Activated CD4-positive, alpha-beta T cell treated with anti-CD3 and anti-CD28 coated beads, Interleukin-2, amount 10 ng/mL, durations not matched to agents 24 days and 14 days (primary cell): ENCODE measurements around the gene TMEM44. TPM values are rescaled to one million over a fixed set of nuclear protein-coding genes. Genes with fewer than 3 reads are reported as not detected.

Source experiments
- DNase-seq: peaks from one replicate; pipeline ENCODE4 v3.0.0; 2022
- H3K27ac Mint-ChIP-seq: one replicate; pipeline ENCODE4 v1.8.0; 2022; ENCODE audit warnings: mild to moderate bottlenecking, mixed read lengths
- H3K27me3 Mint-ChIP-seq: one replicate; pipeline ENCODE4 v1.8.0; 2022; ENCODE audit warnings: mixed read lengths
- H3K36me3 Mint-ChIP-seq: one replicate; pipeline ENCODE4 v1.8.0; 2022; ENCODE audit warnings: low read depth, mild to moderate bottlenecking, mixed read lengths
- H3K4me1 Mint-ChIP-seq: one replicate; pipeline ENCODE4 v1.8.0; 2021; ENCODE audit warnings: mixed read lengths
- H3K4me3 Mint-ChIP-seq: one replicate; pipeline ENCODE4 v1.8.0; 2022; ENCODE audit warnings: mild to moderate bottlenecking, moderate library complexity, mixed read lengths
- H3K9me3 Mint-ChIP-seq: one replicate; pipeline ENCODE4 v1.8.0; 2021; ENCODE audit warnings: mixed read lengths
- intact Hi-C: fragments of 100-400 bp; cut with micrococcal nuclease; formaldehyde crosslinking; loops from one replicate; pipeline ENCODE4 v1.15.1; 2023
- total RNA-seq: library from RNA; stranded (reverse); gene quantifications from 2 replicates; pipeline ENCODE4 v1.2.3, GENCODE V29; 2022

The TMEM44 gene, protein sequence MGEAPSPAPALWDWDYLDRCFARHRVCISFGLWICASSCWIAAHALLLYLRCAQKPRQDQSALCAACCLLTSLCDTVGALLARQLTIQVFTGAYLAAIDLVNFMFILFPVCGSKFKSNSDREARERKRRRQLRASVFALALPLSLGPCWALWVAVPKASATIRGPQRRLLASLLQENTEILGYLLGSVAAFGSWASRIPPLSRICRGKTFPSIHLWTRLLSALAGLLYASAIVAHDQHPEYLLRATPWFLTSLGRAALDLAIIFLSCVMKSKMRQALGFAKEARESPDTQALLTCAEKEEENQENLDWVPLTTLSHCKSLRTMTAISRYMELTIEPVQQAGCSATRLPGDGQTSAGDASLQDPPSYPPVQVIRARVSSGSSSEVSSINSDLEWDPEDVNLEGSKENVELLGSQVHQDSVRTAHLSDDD
- 2.4 and 2.8 TPM in 2 replicates for total RNA-seq

DNA sequence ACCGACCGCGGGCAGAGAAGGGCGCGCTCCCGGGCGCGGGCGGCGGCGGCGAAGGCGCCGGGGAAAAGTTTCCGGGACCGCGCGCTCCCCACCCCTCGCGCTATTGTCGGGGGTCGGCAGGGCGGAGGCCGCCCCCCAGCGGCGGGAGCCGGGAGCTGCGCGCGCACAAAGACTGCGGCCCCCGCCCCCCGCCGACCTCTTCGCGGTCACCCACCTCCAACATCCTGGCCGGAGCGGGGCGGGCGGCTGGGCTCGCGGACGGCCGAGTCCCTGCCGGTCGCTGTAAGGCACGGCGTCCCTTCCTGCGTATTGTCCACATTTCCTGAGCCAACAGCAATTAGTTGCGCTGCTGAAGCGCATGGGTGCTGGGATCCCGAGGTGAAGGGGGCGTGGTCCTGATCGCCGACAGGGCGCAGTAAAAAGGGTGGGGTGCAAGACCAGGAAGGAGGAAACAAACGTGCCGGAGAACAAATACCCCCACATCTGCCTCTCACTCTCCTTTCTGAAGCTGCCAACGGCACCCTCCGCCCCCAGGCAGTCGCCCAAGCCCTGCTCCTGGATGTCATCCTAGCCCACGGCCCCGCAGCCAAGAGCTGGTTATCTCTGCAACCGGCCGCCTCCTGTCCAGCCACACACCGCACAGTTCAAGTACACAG lies at the start of gene TMEM44:
Gene TMEM44, minus strand, starts transcription at position 71 of the 656 bp plus-strand sequence. CDS start 204 bp downstream, outside the sequence.
- DNase-seq = peak; percentile 87
- Mint-ChIP-seq H3K27me3 (no peaks in the 10 kb centered on the region), H3K27ac (peak within 1 kb of the TSS; percentile 45), H3K36me3 (peaks cover 1% of the 10 kb centered on the region), H3K4me1 (peaks cover 5% of the 10 kb centered on the region), H3K9me3 (no peaks in the 10 kb centered on the region), H3K4me3 (peak within 1 kb of the TSS; percentile 88)
- intact Hi-C loops = no loop called here

DNA sequence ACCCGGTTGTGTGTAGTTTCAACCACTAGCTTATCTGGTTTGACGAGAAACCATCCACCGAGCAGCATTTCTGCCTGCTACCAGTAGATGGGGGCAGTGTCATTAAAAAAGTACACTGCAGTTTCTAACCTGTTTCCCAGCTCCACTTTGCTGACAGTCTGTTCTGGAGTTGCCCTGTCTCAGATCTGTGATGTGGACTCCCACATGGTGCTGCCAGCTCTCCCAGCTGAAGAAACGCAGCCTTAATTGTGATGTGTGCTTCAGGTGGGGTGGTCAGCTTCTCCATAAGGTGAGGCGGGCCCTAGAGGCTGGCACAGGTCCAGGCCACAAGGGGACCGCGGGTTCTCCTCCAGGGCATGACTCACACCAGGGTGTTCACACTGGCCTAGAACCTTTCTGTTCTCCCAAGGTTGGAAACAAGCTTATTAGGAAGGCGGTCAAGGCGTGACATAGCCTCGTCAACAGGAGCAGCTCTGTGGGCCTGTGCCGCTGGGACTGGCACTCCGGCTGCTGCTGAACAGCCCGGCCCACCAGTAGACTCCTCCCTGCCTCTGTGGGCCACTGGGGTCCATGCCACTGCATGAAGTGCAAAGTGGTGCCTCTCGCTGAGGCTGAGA lies 49.6 kb upstream of the TMEM44 start:
- no peaks in the 10 kb centered on the region for H3K9me3 Mint-ChIP-seq
- DNase-seq = peak; percentile 91
- intact Hi-C loops = loop anchor here (1.0 to 10.0 kb wide), 4 partner anchors 222 to 839 kb away; no protein-coding TSS in a partner anchor
- H3K36me3 Mint-ChIP-seq = no peaks in the 10 kb centered on the region
- peaks cover 37% of the 10 kb centered on the region for H3K4me1 Mint-ChIP-seq
- peaks cover 34% of the 10 kb centered on the region for H3K27me3 Mint-ChIP-seq
- no peak overlapping the region for H3K27ac Mint-ChIP-seq
- H3K4me3 Mint-ChIP-seq = no peak overlapping the region

DNA sequence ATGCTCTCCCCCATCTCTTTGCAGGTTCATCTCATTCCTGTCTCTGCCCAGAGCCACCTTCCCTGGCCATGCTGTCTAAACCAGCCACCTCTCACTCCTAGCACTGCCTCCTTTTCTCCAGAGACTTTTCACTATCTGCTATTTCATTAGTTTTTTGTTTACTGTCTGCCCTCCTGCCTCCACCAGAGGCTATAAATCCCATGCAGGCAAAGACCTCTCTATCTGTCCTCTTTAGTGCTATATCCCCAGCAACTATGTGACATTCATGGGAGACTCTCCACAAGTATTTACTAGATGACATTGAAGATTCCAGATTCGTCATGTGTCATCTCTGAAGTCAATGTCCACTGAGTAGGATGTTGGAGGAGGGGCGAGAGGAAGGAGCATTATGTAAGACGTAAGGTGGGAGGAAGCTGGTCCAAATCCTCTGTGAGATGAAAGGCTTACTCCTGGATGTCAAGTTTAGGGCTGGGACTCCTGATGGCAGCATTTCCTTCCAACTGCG lies 49.0 kb upstream of the TMEM44 start:
- H3K36me3 Mint-ChIP-seq = no peaks in the 10 kb centered on the region
- H3K27me3 Mint-ChIP-seq = peaks cover 32% of the 10 kb centered on the region
- intact Hi-C loops = loop anchor here (1.0 to 10.0 kb wide), 4 partner anchors 223 to 840 kb away; no protein-coding TSS in a partner anchor
- DNase-seq = no peak
- no peak overlapping the region for H3K4me3 Mint-ChIP-seq
- peaks cover 35% of the 10 kb centered on the region for H3K4me1 Mint-ChIP-seq
- no peaks in the 10 kb centered on the region for H3K9me3 Mint-ChIP-seq
- H3K27ac Mint-ChIP-seq = peak overlapping the region; percentile 7

DNA sequence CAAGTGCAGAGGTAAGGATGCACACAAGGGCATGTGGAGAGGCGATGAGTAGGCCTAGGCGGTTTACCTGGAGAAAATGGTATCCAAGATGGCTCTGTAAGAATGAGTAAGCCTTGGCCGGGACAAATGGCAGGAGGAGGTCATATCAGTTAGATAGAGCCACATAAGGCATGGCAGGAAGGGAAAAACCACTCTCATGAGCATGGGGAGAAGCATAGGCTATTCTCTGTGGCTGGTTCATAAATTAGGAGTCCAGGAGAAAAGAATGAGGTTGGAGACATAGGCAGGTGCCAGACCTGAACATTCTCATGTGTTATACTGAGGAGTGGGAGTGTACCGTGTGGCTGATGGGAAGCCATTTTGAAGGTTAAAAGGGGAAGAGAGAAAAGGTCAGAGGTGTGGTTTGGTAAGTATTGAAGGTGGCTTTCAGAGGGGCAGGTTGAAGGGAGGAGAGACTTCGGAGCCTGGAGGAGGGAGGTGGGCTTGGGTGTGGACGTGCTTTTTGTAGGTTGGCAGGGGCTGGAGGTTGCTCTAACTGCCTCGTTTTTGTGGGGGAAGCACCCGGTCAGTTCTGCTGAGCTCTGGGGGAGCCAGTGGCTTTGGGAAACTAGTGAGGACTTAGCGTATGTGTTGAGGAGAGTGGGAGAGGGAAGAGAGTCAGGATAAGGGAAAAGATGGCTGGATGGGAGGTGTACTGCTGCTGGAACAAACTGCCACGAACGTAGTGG lies 47.8 kb upstream of the TMEM44 start:
- intact Hi-C loops = loop anchor here (5.0 to 10.0 kb wide), 2 partner anchors 224 to 841 kb away; no protein-coding TSS in a partner anchor
- no peaks in the 10 kb centered on the region for H3K9me3 Mint-ChIP-seq
- H3K4me3 Mint-ChIP-seq = no peak overlapping the region
- no peaks in the 10 kb centered on the region for H3K36me3 Mint-ChIP-seq
- peaks cover 38% of the 10 kb centered on the region for H3K4me1 Mint-ChIP-seq
- no peak overlapping the region for H3K27ac Mint-ChIP-seq
- peaks cover 28% of the 10 kb centered on the region for H3K27me3 Mint-ChIP-seq
- DNase-seq = no peak

DNA sequence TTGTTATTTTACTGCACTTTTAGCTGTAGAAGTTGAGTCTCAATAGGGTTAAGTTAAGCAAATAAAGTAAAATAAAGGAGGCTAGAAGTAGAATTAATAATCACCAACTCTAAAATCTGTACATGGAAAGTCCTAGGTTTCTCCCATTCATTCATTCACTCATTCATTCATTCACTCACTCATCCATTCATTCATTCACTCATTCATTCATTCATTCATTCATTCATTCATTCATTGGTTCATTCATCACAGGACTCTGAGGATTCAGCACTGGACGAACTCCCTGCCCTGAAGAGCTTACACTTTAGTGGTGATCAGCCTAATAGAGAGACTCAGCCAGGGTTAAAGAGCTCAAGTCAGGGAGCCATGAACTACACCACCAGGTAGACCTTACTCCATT lies 43.3 kb upstream of the TMEM44 start:
- Mint-ChIP-seq H3K27ac (no peak overlapping the region), H3K27me3 (peaks cover 7% of the 10 kb centered on the region), H3K9me3 (no peaks in the 10 kb centered on the region), H3K36me3 (no peaks in the 10 kb centered on the region), H3K4me3 (peak overlapping the region; percentile 52), H3K4me1 (peaks cover 34% of the 10 kb centered on the region)
- intact Hi-C loops = no loop called here
- DNase-seq = no peak

DNA sequence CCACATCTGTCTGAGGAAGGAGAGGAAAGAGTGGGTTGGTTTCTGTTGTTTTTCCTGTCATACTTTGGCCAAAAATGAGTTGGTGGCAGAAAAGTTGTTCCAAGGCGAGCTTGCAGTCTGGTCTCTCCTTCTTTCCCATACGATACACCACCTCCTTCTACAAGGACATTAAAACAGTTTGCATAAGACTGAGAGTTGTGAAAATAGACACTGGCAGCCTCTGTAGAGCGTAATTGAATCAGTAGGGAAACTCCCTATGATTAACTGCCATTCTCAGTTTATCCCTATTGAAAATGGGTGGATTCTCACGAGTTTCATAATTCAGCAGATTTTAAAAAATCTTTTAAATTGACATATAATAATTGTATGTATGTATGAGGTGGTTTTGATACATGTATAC lies 42.5 kb upstream of the TMEM44 start:
- Mint-ChIP-seq H3K27me3 (peaks cover 2% of the 10 kb centered on the region), H3K36me3 (no peaks in the 10 kb centered on the region), H3K4me3 (peak overlapping the region; percentile 34), H3K27ac (peak overlapping the region; percentile 80), H3K9me3 (no peaks in the 10 kb centered on the region), H3K4me1 (peaks cover 35% of the 10 kb centered on the region)
- intact Hi-C loops = loop anchor here (1.0 kb wide), 1 partner anchor 10 kb away; the partner anchor contains the start of gene FAM43A
- no peak for DNase-seq

DNA sequence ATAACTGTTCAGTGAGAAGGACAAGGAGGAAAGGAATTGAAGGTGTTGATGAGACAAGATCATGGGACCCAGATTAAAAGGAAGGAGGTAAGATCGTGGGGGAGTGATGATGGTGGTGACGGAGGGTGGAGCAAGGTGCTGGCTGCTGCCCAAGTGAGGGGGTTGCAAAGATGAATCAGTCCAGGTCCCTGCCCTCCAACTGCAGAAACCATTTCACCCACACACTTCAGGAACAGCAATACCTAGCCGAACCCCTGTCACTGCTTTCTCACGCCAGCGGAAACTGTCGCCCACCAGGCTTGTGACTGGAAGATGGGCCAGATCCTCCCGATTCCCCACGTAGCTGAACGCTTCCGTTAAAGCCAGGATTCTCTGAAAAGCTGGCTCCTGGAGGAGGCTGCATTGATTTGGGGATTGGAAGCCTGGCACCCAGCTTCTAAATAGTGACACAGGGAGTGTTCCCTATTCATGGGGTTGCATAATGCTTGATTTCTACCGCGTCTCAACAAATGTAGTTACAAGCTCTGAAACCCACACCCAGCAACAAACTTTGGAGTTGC lies 41.9 kb upstream of the TMEM44 start:
- peak; percentile 64 for DNase-seq
- intact Hi-C loops = loop anchor here (1.0 kb wide), 1 partner anchor 10 kb away; the partner anchor contains the start of gene FAM43A
- peaks cover 2% of the 10 kb centered on the region for H3K27me3 Mint-ChIP-seq
- H3K9me3 Mint-ChIP-seq = no peaks in the 10 kb centered on the region
- peak overlapping the region; percentile 80 for H3K27ac Mint-ChIP-seq
- peaks cover 37% of the 10 kb centered on the region for H3K4me1 Mint-ChIP-seq
- peak overlapping the region; percentile 64 for H3K4me3 Mint-ChIP-seq
- H3K36me3 Mint-ChIP-seq = no peaks in the 10 kb centered on the region

DNA sequence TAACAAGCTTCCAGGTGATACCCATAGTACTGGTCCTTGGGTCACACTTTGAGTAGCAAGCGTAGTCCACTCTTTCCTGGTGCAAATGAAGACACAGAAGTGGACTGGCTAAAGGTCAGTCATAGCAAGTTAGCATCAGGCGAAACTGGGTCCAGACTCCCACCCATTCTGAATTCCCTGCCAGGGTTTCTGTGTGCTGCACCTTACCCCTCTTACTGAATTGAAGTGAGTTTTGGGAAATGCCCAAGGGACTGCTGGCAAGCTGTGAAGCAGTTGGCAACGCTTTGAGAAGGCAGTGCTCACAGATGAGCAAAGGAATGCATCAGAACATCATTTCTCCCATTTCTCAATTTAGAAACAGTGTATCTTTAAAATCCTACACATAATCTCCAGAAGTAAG lies 40.5 kb upstream of the TMEM44 start:
- Mint-ChIP-seq H3K4me3 (no peak overlapping the region), H3K9me3 (no peaks in the 10 kb centered on the region), H3K4me1 (peaks cover 42% of the 10 kb centered on the region), H3K27me3 (no peaks in the 10 kb centered on the region), H3K27ac (no peak overlapping the region), H3K36me3 (peaks cover 9% of the 10 kb centered on the region)
- intact Hi-C loops = loop anchor here (2.0 to 5.0 kb wide), 3 partner anchors 187 to 869 kb away; partner anchors contain the start of genes ACAP2, ATP13A3 and PPP1R2
- DNase-seq = no peak

DNA sequence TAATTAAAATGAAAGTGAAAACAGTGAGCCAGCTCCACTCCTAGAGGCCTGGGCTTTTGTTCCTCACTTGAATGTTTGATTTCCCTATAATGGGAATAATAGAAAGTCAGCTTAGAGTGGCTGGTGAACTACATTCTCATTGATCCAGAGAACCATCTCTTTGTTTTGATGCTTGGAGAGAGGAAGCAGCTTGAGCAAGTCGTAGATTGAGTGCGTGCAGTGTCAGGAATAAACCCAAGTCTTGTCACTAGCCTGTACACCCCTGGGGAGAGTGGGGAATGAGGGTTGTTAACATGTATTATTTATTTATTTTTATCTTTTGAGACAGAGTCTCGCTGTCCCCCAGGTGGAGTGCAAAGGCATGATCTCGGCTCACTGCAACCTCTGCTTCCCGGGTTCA lies 39.7 kb upstream of the TMEM44 start:
- peaks cover 45% of the 10 kb centered on the region for H3K4me1 Mint-ChIP-seq
- peaks cover 14% of the 10 kb centered on the region for H3K36me3 Mint-ChIP-seq
- intact Hi-C loops = loop anchor here (1.0 to 5.0 kb wide), 5 partner anchors 19 to 869 kb away; partner anchors contain the start of genes ACAP2, ATP13A3 and PPP1R2
- peak overlapping the region; percentile 74 for H3K27ac Mint-ChIP-seq
- peak overlapping the region; percentile 99 for H3K4me3 Mint-ChIP-seq
- H3K27me3 Mint-ChIP-seq = no peaks in the 10 kb centered on the region
- no peak for DNase-seq
- no peaks in the 10 kb centered on the region for H3K9me3 Mint-ChIP-seq

DNA sequence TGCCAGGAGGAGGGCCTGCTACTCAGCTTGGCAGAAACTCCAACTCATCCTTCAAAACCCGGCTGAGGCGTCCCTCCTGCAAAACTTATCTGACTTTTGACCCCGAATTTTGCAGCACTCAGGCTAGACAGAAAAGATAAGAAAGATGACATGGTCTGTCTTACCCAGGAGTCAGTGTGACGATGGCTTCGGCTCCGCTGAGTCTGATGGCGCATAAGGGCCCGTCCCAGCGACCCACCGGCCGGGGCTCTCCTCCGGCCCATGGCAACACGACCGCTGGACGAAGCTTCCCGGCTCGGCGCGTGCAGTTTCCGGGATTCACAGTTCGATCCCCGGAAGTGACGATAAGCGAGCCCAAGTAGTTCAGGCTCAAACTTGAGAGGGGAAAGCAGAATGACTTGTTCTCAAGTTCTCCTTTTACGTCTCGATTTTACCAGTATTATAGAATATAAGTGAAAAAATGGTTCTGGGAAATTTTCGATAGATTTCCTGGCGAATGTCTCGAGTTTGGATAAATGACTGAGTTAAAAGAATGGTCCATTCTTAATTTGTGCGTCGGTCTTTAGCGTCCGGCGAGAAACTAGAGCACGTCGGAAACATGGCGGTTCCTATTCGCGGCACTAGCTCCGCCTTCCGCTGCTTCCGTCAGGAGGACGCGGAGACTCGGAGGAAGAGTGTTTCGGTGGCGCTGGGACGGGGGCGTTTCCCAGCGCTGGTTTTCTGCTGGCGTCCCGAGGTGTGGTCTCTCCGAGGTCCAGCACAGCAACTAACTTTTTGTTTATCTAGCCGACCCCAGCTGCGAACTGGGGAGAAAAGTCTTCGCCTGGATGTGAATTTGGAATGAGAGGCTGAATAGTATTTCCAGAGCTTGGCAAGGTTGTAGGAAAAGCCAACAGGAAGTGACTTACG lies 38.9 kb upstream of the TMEM44 start, which contains the start of gene LSG1:
Gene LSG1, minus strand, starts transcription at position 292 of the 909 bp plus-strand sequence. Its CDS starts 29 bp downstream, at position 263.
- H3K27me3 Mint-ChIP-seq = no peaks in the 10 kb centered on the region
- DNase-seq = peak; percentile 97
- H3K9me3 Mint-ChIP-seq = no peaks in the 10 kb centered on the region
- H3K4me3 Mint-ChIP-seq = peak within 1 kb of the TSS; percentile 99
- H3K36me3 Mint-ChIP-seq = peaks cover 17% of the 10 kb centered on the region
- intact Hi-C loops = loop anchor here (1.0 to 5.0 kb wide), 5 partner anchors 18 to 870 kb away; partner anchors contain the start of genes ACAP2, ATP13A3 and PPP1R2
- H3K4me1 Mint-ChIP-seq = peaks cover 48% of the 10 kb centered on the region
- H3K27ac Mint-ChIP-seq = peak within 1 kb of the TSS; percentile 97

DNA sequence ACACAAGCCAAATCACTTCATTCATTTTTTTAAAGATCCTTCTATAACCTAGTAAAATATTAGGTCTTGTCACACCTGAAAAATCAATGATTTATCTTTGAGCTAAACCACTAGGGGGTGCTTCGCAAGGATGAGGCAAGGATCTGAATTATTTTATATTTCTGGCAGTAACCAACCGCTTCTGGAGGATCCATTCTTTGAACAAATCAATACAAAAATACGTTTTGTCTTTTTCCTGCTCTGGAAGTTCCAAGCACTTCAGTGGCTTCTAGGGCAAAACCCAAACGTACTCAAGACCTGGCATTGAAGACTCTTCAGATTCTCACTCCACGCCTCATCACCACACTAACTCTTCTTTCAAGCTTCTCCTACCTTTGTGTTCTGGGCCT lies 38.3 kb upstream of the TMEM44 start:
- Mint-ChIP-seq H3K4me3 (peak overlapping the region; percentile 99), H3K36me3 (peaks cover 21% of the 10 kb centered on the region), H3K9me3 (no peaks in the 10 kb centered on the region), H3K4me1 (peaks cover 45% of the 10 kb centered on the region), H3K27me3 (no peaks in the 10 kb centered on the region), H3K27ac (peak overlapping the region; percentile 97)
- peak; percentile 77 for DNase-seq
- intact Hi-C loops = loop anchor here (5.0 kb wide), 2 partner anchors 771 to 871 kb away; partner anchors contain the start of genes ACAP2 and PPP1R2

DNA sequence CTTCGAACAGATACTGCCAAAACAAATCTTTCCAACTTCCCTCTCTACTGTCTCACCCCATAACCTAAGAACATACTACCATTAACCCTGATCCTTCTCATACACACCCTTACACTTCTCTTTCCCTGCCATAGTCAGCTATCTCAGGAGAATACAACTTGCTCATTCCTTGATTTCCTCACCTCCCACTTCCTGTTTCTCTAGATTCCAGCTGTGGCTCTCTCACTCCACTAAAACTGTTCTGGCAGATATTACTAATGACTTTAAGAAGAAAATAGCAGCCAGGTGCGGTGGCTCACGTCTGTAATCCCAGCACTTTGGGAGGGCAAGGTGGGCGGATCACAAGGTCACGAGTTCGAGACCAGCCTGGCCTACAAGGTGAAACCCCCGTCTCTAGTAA lies 34.1 kb upstream of the TMEM44 start:
- Mint-ChIP-seq H3K9me3 (no peaks in the 10 kb centered on the region), H3K27ac (no peak overlapping the region), H3K36me3 (peaks cover 44% of the 10 kb centered on the region), H3K27me3 (no peaks in the 10 kb centered on the region), H3K4me1 (peaks cover 21% of the 10 kb centered on the region), H3K4me3 (no peak overlapping the region)
- intact Hi-C loops = no loop called here
- DNase-seq = no peak
